ENCODE measurements around the gene TENT4A.

The TENT4A gene

DNA sequence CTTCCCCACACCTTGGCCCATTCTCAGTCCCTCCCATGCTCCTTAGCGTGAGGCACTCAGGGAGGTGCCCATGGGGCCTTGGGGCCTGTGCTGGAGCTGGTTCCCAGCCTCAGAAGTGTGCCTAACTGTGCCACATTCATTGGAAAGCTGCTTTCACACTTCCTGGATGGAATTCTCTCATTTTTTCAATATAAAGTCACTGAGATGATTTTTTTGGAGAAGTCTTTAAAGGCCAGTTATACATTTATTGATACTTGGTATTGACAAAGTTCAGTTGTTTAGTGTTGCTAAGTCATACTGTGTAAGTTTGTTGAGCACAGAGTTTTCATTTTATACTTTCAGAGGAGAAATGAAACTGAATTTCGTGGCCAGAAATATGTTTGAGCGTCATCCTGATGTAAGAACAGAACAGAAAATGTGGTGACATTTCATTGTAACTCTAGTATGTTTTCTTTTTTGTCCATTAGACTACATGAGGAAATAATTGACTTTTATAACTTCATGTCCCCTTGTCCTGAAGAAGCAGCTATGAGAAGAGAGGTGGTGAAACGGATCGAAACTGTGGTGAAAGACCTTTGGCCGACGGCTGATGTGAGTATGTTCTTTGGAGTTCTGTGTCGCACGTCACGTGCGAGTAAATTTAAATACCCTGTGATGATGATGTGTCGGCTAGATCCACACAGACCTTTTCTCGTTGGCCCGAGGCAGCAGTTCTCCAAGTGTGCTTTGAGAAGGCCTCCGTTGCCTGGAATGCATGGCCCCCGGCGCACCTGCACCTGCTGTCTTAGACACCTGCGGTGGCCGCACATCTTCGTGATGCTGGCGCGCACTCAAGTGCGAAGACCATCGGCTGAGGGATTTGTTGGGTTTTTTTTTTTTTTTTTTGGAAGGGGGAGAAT is 24.1 kb downstream of the TENT4A start:
- H3K27me3 ChIP-seq (ENCODE audit: control insufficient read depth, insufficient read depth, low read length) = no peaks in the 10 kb centered on the region
- H3K36me3 ChIP-seq (ENCODE audit: control insufficient read depth, insufficient read depth, low read length) = no peaks in the 10 kb centered on the region
- H3K4me3 ChIP-seq (ENCODE audit: low read depth, low read length) = no peak overlapping the region
- H3K4me1 ChIP-seq = peaks cover 2% of the 10 kb centered on the region
- peaks cover 44% of the 10 kb centered on the region for H3K79me2 ChIP-seq
- H2AFZ ChIP-seq = no peak overlapping the region
- no peaks in the 10 kb centered on the region for H3K9me3 ChIP-seq (ENCODE audit: control insufficient read depth, low read length)
- no peak overlapping the region for H3K4me2 ChIP-seq (ENCODE audit: low read length)
- TF ChIP-seq CTCF (IDR thresholded peaks at IDR 0.05) = no peak
- no peak overlapping the region for H3K9ac ChIP-seq
- no peak overlapping the region for H3K27ac ChIP-seq

GRCh38 chr5:6739603-6740002 is 26.4 kb downstream of the TENT4A start:
- Histone ChIP-seq H3K9ac (no peak overlapping the region), H3K27ac (no peak overlapping the region), H3K36me3 (ENCODE audit: control insufficient read depth, insufficient read depth, low read length) (no peaks in the 10 kb centered on the region), H3K4me1 (no peaks in the 10 kb centered on the region), H3K9me3 (ENCODE audit: control insufficient read depth, low read length) (no peaks in the 10 kb centered on the region), H3K79me2 (peaks cover 29% of the 10 kb centered on the region), H2AFZ (no peak overlapping the region), H3K27me3 (ENCODE audit: control insufficient read depth, insufficient read depth, low read length) (no peaks in the 10 kb centered on the region), H3K4me2 (ENCODE audit: low read length) (no peak overlapping the region), H3K4me3 (ENCODE audit: low read depth, low read length) (no peak overlapping the region)
- TF ChIP-seq CTCF (IDR thresholded peaks at IDR 0.05) = no peak

GRCh38 chr5:6740586-6741150 is 27.4 kb downstream of the TENT4A start:
- Histone ChIP-seq H3K4me2 (ENCODE audit: low read length) (no peak overlapping the region), H2AFZ (no peak overlapping the region), H3K36me3 (ENCODE audit: control insufficient read depth, insufficient read depth, low read length) (no peaks in the 10 kb centered on the region), H3K9me3 (ENCODE audit: control insufficient read depth, low read length) (no peaks in the 10 kb centered on the region), H3K79me2 (peaks cover 23% of the 10 kb centered on the region), H3K27ac (no peak overlapping the region), H3K27me3 (ENCODE audit: control insufficient read depth, insufficient read depth, low read length) (no peaks in the 10 kb centered on the region), H3K9ac (no peak overlapping the region), H3K4me3 (ENCODE audit: low read depth, low read length) (no peak overlapping the region), H3K4me1 (no peaks in the 10 kb centered on the region)
- TF ChIP-seq CTCF (IDR thresholded peaks at IDR 0.05) = no peak

DNA sequence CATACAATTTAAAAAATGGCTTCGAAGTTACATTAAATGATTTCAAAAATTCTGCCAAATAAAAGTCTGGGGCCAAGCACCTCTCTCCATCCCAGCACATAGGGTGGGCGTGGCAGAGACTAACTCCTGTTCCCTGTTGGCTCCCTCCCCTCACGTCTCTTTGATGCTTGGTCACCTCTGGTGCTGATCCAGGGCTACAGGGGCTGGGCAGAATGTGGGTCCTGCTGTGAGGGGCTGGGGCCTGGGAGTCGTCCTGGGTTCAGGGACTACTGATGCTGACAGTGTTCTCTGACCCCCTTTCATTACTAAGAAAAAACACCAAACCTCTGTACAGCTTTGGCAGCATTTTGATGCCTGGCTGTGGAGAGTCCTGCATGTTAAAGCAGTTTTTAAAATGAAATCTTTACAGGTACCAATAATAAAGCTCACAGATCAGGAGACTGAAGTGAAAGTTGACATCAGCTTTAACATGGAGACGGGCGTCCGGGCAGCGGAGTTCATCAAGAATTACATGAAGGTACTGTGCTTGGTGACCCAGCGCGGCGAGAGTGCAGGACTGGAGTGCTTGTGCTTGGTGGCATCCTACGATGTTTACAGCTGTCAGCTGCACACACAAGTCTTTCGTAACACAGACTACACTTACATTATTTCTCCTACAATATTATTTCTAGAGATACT is 29.0 kb downstream of the TENT4A start:
- Histone ChIP-seq H3K4me1 (no peaks in the 10 kb centered on the region), H3K36me3 (ENCODE audit: control insufficient read depth, insufficient read depth, low read length) (no peaks in the 10 kb centered on the region), H3K79me2 (peaks cover 16% of the 10 kb centered on the region), H3K4me2 (ENCODE audit: low read length) (no peak overlapping the region), H3K27me3 (ENCODE audit: control insufficient read depth, insufficient read depth, low read length) (no peaks in the 10 kb centered on the region), H3K27ac (no peak overlapping the region), H3K9ac (no peak overlapping the region), H2AFZ (no peak overlapping the region), H3K4me3 (ENCODE audit: low read depth, low read length) (no peak overlapping the region), H3K9me3 (ENCODE audit: control insufficient read depth, low read length) (no peaks in the 10 kb centered on the region)
- no peak for TF ChIP-seq CTCF (IDR thresholded peaks at IDR 0.05)

Data from parathyroid adenoma (tissue), 2 donors.